OCI-LY1 (cell line): ENCODE data around the gene MTUS2.

ENCODE experiments used
- H2AFZ ChIP-seq: fragments of 200-600 bp; sonication (generic), shearing (Covaris generic); 2 replicates; pipeline ENCODE4 v1.6.0; 2014; ENCODE audit warnings: antibody characterized with exemption, mild to moderate bottlenecking, low read length
- H3F3A ChIP-seq: fragments of 200-600 bp; sonication (generic), shearing (Covaris generic); 2 replicates; pipeline ENCODE4 v1.6.0; 2014; ENCODE audit warnings: mild to moderate bottlenecking, antibody characterized with exemption, low read length, moderate library complexity; ENCODE audit not compliant: insufficient read depth
- H3K27ac ChIP-seq: fragments of 200-600 bp; sonication (generic); 2 replicates; pipeline ENCODE4 v1.5.1; 2014; ENCODE audit warnings: low read length, mixed run types, mild to moderate bottlenecking, low read depth; ENCODE audit not compliant: poor library complexity, severe bottlenecking
- H3K27me3 ChIP-seq: fragments of 200-600 bp; sonication (generic); 2 replicates; pipeline ENCODE4 v1.6.0; 2014; ENCODE audit warnings: antibody characterized with exemption, mild to moderate bottlenecking, low read length, moderate library complexity; ENCODE audit not compliant: insufficient read depth
- H3K36me3 ChIP-seq: fragments of 200-600 bp; sonication (generic); 2 replicates; pipeline ENCODE4 v1.6.1; 2014; ENCODE audit warnings: mild to moderate bottlenecking, antibody characterized with exemption, low read length, moderate library complexity, mixed read lengths; ENCODE audit not compliant: insufficient read depth
- H3K4me1 ChIP-seq: fragments of 200-600 bp; sonication (generic); 2 replicates; pipeline ENCODE4 v1.5.1; 2014; ENCODE audit warnings: mild to moderate bottlenecking, low read length, moderate library complexity; ENCODE audit not compliant: insufficient read depth, severe bottlenecking
- H3K4me2 ChIP-seq: fragments of 200-600 bp; sonication (generic), shearing (Covaris generic); 2 replicates; pipeline ENCODE4 v1.6.1; 2014; ENCODE audit warnings: low read length
- H3K4me3 ChIP-seq: fragments of 200-600 bp; sonication (generic); 2 replicates; pipeline ENCODE4 v1.5.1; 2014; ENCODE audit warnings: low read length, low read depth, mild to moderate bottlenecking, mixed read lengths; ENCODE audit not compliant: poor library complexity, severe bottlenecking
- H3K79me2 ChIP-seq: fragments of 200-600 bp; shearing (Covaris generic); 2 replicates; pipeline ENCODE4 v1.6.1; 2016; ENCODE audit warnings: mixed run types, low read length, mixed read lengths; ENCODE audit not compliant: insufficient read depth
- H3K9ac ChIP-seq: fragments of 200-600 bp; sonication (generic), shearing (Covaris generic); 2 replicates; pipeline ENCODE4 v1.6.1; 2014; ENCODE audit warnings: mild to moderate bottlenecking, low read length, mixed read lengths
- H3K9me2 ChIP-seq: fragments of 200-600 bp; sonication (generic), shearing (Covaris generic); 2 replicates; pipeline ENCODE4 v1.6.1; 2014; ENCODE audit warnings: low read depth, mild to moderate bottlenecking, low read length, mixed read lengths
- H3K9me3 ChIP-seq: fragments of 200-600 bp; shearing (Covaris generic); 2 replicates; pipeline ENCODE4 v1.6.1; 2014; ENCODE audit warnings: low read length, mixed read lengths
- H4K20me1 ChIP-seq: fragments of 200-600 bp; sonication (generic), shearing (Covaris generic); 2 replicates; pipeline ENCODE4 v1.6.0; 2016; ENCODE audit warnings: mild to moderate bottlenecking, low read length; ENCODE audit not compliant: insufficient read depth
- EZH2 ChIP-seq: fragments of 200-600 bp; sonication (generic), shearing (Covaris generic); IDR thresholded peaks from 2 replicates; pipeline ENCODE4 v1.8.0; 2017; ENCODE audit warnings: borderline replicate concordance, mixed run types, mild to moderate bottlenecking, antibody characterized with exemption, low read length, moderate library complexity, mixed read lengths
- TF ChIP-seq, protein P1 (sequence below): fragments of 200-600 bp; sonication (generic), shearing (Covaris generic); IDR thresholded peaks from 2 replicates; pipeline ENCODE4 v1.5.1; 2017; ENCODE audit warnings: mild to moderate bottlenecking, antibody characterized with exemption, low read length, moderate library complexity, mixed read lengths

The MTUS2 gene

DNA sequence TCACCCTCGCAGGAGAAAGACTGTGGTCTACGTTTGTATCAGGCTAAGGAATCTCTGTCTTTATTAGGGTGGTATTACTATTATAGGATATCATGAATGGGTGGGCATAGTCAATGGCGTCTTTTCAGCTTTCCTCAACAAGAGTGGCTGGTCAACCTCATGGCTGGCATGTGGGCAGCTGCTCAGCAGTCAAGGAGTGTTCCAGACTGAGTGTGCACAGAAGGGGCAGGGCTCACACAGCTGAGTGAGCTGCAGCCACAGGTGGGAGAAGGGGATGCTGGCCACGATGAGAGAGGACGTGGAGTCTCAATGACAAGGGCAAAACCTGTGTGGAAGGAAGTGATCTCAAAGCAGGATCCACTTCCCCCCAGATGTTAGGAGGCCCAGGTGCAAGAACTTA, 720.7 kb downstream of the MTUS2 start:
- Histone ChIP-seq H3K79me2 (peaks cover 31% of the 10 kb centered on the region), H2AFZ (no peak overlapping the region), H4K20me1 (no peaks in the 10 kb centered on the region), H3K9ac (no peak overlapping the region), H3K27ac (peak overlapping the region; percentile 16), H3K4me2 (no peak overlapping the region), H3K36me3 (peaks cover 56% of the 10 kb centered on the region; the same call in 1 of the 2 replicates), H3F3A (no peaks in the 10 kb centered on the region), H3K9me2 (no peaks in the 10 kb centered on the region), H3K9me3 (no peaks in the 10 kb centered on the region), H3K4me3 (no peak overlapping the region), H3K27me3 (no peaks in the 10 kb centered on the region), H3K4me1 (peaks cover 39% of the 10 kb centered on the region)
- TF ChIP-seq, protein P1, sequence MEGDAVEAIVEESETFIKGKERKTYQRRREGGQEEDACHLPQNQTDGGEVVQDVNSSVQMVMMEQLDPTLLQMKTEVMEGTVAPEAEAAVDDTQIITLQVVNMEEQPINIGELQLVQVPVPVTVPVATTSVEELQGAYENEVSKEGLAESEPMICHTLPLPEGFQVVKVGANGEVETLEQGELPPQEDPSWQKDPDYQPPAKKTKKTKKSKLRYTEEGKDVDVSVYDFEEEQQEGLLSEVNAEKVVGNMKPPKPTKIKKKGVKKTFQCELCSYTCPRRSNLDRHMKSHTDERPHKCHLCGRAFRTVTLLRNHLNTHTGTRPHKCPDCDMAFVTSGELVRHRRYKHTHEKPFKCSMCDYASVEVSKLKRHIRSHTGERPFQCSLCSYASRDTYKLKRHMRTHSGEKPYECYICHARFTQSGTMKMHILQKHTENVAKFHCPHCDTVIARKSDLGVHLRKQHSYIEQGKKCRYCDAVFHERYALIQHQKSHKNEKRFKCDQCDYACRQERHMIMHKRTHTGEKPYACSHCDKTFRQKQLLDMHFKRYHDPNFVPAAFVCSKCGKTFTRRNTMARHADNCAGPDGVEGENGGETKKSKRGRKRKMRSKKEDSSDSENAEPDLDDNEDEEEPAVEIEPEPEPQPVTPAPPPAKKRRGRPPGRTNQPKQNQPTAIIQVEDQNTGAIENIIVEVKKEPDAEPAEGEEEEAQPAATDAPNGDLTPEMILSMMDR = no peak
- no peak for TF ChIP-seq EZH2

DNA sequence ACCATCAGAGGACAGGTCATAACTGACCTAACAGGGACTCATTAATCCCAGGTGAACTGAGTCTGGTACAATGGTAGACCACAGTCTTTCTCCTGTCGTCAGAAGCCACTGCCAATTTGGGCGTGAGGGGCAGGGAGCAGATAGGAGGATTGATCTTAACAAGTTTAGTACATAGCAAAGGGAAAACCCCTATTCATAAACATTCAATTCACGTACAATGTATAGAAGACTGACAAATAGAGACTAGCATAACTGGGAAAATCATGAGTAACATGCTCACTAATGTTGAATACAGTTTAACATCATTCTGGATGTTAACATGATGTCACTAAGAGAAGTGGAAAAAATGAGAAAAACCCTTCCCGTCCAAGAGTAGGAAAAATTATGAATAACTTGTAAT, 721.3 kb downstream of the MTUS2 start:
- Histone ChIP-seq H3K4me1 (peaks cover 39% of the 10 kb centered on the region), H4K20me1 (no peaks in the 10 kb centered on the region), H3K4me2 (no peak overlapping the region; the same call in 1 of the 2 replicates), H3K4me3 (no peak overlapping the region), H3K79me2 (peaks cover 32% of the 10 kb centered on the region), H3K36me3 (peaks cover 54% of the 10 kb centered on the region; the same call in 1 of the 2 replicates), H3F3A (no peaks in the 10 kb centered on the region), H3K27me3 (no peaks in the 10 kb centered on the region), H3K9me2 (no peaks in the 10 kb centered on the region), H3K27ac (peak overlapping the region; percentile 5), H3K9ac (no peak overlapping the region), H3K9me3 (no peaks in the 10 kb centered on the region), H2AFZ (no peak overlapping the region)
- TF ChIP-seq EZH2 = no peak

DNA sequence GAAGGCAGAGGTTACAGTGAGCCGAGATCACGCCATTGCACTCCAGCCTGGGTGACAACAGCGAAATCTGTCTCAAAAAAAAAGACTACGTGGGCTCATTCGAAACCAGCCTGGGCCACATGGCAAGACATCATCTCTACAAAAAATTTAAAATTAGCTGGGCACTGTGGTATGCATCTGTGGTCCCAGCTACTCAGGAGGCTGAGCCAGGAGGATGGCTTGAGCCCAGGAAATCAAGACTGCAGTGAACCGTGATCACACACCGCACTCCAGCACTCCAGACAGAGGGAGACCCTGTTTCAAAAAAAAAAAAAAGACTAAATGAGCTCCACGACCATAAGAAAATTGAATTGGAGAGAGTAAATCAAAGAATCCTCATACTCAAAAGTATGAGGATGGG, 722.2 kb downstream of the MTUS2 start:
- H3K9ac ChIP-seq = no peak overlapping the region
- peaks cover 37% of the 10 kb centered on the region for H3K79me2 ChIP-seq
- no peaks in the 10 kb centered on the region for H3K9me3 ChIP-seq
- no peak overlapping the region for H3K4me2 ChIP-seq
- peaks cover 39% of the 10 kb centered on the region for H3K4me1 ChIP-seq
- no peaks in the 10 kb centered on the region for H3F3A ChIP-seq
- H3K27me3 ChIP-seq = no peaks in the 10 kb centered on the region
- peaks cover 51% of the 10 kb centered on the region; the same call in 1 of the 2 replicates for H3K36me3 ChIP-seq
- H4K20me1 ChIP-seq = no peaks in the 10 kb centered on the region; the same call in 1 of the 2 replicates
- TF ChIP-seq, protein P1 = no peak
- no peak for TF ChIP-seq EZH2
- H3K27ac ChIP-seq = no peak overlapping the region
- no peaks in the 10 kb centered on the region for H3K9me2 ChIP-seq
- no peak overlapping the region for H3K4me3 ChIP-seq
- H2AFZ ChIP-seq = no peak overlapping the region
